Endothelial cell (in vitro differentiated cells): ENCODE data around the gene TUBA4A. TPM values are rescaled to one million over a fixed set of nuclear protein-coding genes. Genes with fewer than 3 reads are reported as not detected.

Experiments used
- DNase-seq: peaks from one replicate; pipeline ENCODE4 v3.0.0; 2021; ENCODE audit warnings: low spot score
- H3K27ac Mint-ChIP-seq: one replicate; pipeline ENCODE4 v1.8.0; 2021; ENCODE audit warnings: mixed read lengths, inconsistent platforms; ENCODE audit not compliant: unreplicated experiment
- H3K27me3 Mint-ChIP-seq: one replicate; pipeline ENCODE4 v1.8.0; 2021; ENCODE audit warnings: mild to moderate bottlenecking, moderate library complexity, mixed read lengths, inconsistent platforms; ENCODE audit not compliant: unreplicated experiment
- H3K36me3 Mint-ChIP-seq: one replicate; pipeline ENCODE4 v1.8.0; 2021; ENCODE audit warnings: mild to moderate bottlenecking, low read depth, mixed read lengths, inconsistent platforms; ENCODE audit not compliant: unreplicated experiment
- H3K4me1 Mint-ChIP-seq: one replicate; pipeline ENCODE4 v1.8.0; 2021; ENCODE audit warnings: mild to moderate bottlenecking, mixed read lengths, inconsistent platforms; ENCODE audit not compliant: unreplicated experiment
- H3K4me3 Mint-ChIP-seq: one replicate; pipeline ENCODE4 v1.8.0; 2021; ENCODE audit warnings: mild to moderate bottlenecking, mixed read lengths, inconsistent platforms; ENCODE audit not compliant: unreplicated experiment
- H3K9me3 Mint-ChIP-seq: one replicate; pipeline ENCODE4 v1.8.0; 2021; ENCODE audit warnings: mixed read lengths, inconsistent platforms; ENCODE audit not compliant: unreplicated experiment
- CTCF ChIP-seq: fragments of 200-600 bp; sonication (generic); IDR thresholded peaks from one replicate; pipeline ENCODE4 v1.5.0; 2021; ENCODE audit warnings: antibody characterized with exemption; ENCODE audit not compliant: unreplicated experiment
- total RNA-seq: library from RNA; stranded (reverse); fragmentation: NEBNext Ultra II Directional; extraction: Animal tissue kit (Norgen Biotek cat#: 25700); gene quantifications from one replicate; pipeline ENCODE4 v1.2.1, GENCODE V29; 2021; ENCODE audit not compliant: unreplicated experiment

The TUBA4A gene
- total RNA-seq, 1 donor from 2014 or later: 18.7 TPM

GRCh38 chr2:219213026-219213415 is 40.7 kb downstream of the TUBA4A start:
- Mint-ChIP-seq H3K36me3 (peaks cover 10% of the 10 kb centered on the region), H3K9me3 (no peaks in the 10 kb centered on the region), H3K27ac (no peak overlapping the region), H3K27me3 (peaks cover 12% of the 10 kb centered on the region), H3K4me3 (no peak overlapping the region), H3K4me1 (peaks cover 10% of the 10 kb centered on the region)
- DNase-seq: no peak
- TF ChIP-seq CTCF: no peak

- peaks cover 14% of the 10 kb centered on the region for H3K36me3 Mint-ChIP-seq
- peaks cover 9% of the 10 kb centered on the region for H3K27me3 Mint-ChIP-seq
- no peak overlapping the region for H3K4me3 Mint-ChIP-seq
- H3K9me3 Mint-ChIP-seq: no peaks in the 10 kb centered on the region
- H3K27ac Mint-ChIP-seq: no peak overlapping the region
- H3K4me1 Mint-ChIP-seq: peaks cover 17% of the 10 kb centered on the region
- DNase-seq: no peak
- no peak for TF ChIP-seq CTCF
These were observed 42.8 kb downstream of the TUBA4A start for GRCh38 chr2:219210886-219211362.

GRCh38 chr2:219210196-219210885 is 43.4 kb downstream of the TUBA4A start:
- peaks cover 14% of the 10 kb centered on the region for H3K36me3 Mint-ChIP-seq
- peaks cover 17% of the 10 kb centered on the region for H3K4me1 Mint-ChIP-seq
- TF ChIP-seq CTCF: no peak
- H3K27ac Mint-ChIP-seq: no peak overlapping the region
- peaks cover 9% of the 10 kb centered on the region for H3K27me3 Mint-ChIP-seq
- no peak overlapping the region for H3K4me3 Mint-ChIP-seq
- no peaks in the 10 kb centered on the region for H3K9me3 Mint-ChIP-seq
- DNase-seq: no peak

- peaks cover 14% of the 10 kb centered on the region for H3K36me3 Mint-ChIP-seq
- H3K4me1 Mint-ChIP-seq: peaks cover 17% of the 10 kb centered on the region
- no peak overlapping the region for H3K4me3 Mint-ChIP-seq
- TF ChIP-seq CTCF: no peak
- no peak for DNase-seq
- no peak overlapping the region for H3K27ac Mint-ChIP-seq
- no peaks in the 10 kb centered on the region for H3K9me3 Mint-ChIP-seq
- peaks cover 9% of the 10 kb centered on the region for H3K27me3 Mint-ChIP-seq
These were observed 44.2 kb downstream of the TUBA4A start for GRCh38 chr2:219209236-219210195.
